ENCODE measurements around the gene ANKRD55. TPM values are rescaled to one million over a fixed set of nuclear protein-coding genes. Genes with fewer than 3 reads are reported as not detected.
"Not testable (repeated sequence)": the region's sequence is repeated elsewhere in the genome, so short reads cannot be mapped to it uniquely, and the experiment has no call there.

Gene ANKRD55
- total RNA-seq, 1 experiment from 2014 or later = not detected

DNA sequence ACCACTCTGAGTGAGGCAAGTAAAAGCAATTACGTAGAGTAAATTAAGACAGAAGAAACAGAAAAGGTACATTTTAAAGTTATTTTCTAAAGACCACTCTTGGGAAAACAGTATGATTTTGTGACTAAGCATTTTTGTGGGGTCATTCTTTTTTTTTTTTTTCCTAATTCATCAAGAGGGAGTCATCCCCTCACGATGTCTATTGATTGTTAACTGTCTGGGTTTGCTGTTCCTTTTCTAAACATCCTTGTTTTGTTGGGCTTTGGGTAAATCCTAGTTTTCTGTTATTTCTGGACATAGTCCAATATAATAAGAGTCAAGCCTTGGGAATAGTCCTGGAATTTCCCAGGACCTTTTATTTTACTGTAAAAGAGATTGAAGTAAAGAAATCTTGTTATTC, 63.8 kb downstream of the ANKRD55 start:
- DNase-seq (ENCODE audit: low read depth) = peak; percentile 36

DNA sequence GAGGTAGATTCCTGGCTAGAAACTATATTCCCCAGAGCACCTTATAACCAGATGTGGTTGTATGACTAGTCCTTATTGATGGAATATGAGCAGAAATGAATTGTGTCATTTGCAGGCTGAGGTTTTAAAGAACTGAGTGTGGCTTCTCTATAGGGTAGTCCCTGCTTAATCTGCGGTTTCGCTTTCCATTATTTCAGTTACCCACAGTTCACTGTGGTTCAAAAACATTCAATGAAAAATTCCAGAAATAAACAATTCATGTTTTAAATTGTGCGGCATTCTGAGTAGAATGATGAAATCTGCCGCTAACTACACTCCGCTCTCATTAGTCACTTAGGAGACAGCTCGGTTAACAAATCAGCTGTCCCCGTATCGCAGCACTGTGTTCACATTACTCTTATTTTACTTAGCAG, 65.1 kb downstream of the ANKRD55 start:
- peak; percentile 87 for DNase-seq (ENCODE audit: low read depth)

- peak; percentile 75 for DNase-seq (ENCODE audit: low read depth)
These were observed 65.6 kb downstream of the ANKRD55 start for GRCh38 chr5:56167519-56167918.

- no peak for DNase-seq (ENCODE audit: low read depth)
These were observed 66.3 kb downstream of the ANKRD55 start for GRCh38 chr5:56166671-56167385.

DNA sequence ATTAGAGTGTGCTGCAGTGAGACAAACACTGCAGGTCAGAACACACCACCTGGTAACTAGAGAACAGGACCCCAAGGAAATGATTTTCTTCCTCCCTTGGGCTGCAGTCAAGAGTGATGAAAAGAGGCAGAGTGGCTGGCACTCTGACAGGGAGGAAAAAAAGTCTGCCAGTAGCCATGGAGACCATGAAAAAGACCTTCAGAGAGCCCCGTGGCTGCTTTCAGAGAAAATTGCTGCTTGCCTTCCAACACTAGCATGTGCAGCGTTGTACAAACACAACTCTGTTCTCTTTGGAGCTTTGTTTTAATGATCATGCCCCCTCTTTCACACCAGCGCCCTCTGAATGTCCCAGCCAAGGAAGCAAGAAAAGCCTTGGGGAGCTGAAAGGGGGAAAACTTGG, 68.8 kb downstream of the ANKRD55 start:
- no peak for DNase-seq (ENCODE audit: low read depth)

DNA sequence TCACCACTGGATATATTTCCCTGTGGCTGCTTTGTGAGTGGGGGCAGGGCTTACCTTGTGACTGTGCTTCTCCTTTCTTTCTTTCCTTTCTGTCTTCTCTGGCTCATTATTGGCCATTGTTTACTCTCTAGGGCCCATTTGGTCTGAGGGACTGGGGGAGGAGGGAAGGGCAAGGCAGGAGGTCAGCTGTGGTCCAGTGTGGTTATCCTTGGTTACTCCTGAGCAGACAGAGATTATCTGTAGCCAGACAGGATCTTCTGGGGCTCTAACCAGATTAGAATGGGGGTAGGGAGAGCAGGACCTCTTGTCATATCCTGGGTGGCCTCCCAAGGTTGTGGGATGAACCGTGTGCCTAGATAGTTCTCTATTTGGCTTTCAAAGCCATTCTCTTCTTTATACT, 71.2 kb downstream of the ANKRD55 start:
- DNase-seq (ENCODE audit: low read depth) = no peak

- DNase-seq (ENCODE audit: low read depth) = peak; percentile 13
These were observed 71.7 kb downstream of the ANKRD55 start for GRCh38 chr5:56161439-56161823.

- DNase-seq (ENCODE audit: low read depth) = no peak
These were observed 72.2 kb downstream of the ANKRD55 start for GRCh38 chr5:56160723-56161438.

DNA sequence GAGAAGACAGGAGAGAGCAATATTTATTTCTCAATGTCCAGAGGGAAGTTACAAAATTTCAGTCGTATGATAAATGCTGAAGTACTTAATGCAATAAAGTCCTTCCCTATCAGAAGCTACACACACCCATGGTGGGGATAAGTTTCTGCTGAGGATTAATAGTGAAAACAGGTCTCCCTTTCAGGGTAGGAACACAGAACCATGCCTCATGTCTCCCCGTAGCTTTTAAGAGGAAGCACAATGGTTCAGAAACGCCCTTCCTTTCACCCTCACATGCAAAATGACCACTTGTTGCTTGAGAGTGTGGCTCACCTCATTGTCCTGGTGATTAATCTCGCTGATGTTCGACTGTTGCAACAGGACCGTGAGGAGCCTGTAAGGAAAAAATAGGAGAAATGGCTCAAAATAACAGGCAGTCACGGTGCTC, 73.6 kb downstream of the ANKRD55 start:
- no peak for DNase-seq (ENCODE audit: low read depth)

DNA sequence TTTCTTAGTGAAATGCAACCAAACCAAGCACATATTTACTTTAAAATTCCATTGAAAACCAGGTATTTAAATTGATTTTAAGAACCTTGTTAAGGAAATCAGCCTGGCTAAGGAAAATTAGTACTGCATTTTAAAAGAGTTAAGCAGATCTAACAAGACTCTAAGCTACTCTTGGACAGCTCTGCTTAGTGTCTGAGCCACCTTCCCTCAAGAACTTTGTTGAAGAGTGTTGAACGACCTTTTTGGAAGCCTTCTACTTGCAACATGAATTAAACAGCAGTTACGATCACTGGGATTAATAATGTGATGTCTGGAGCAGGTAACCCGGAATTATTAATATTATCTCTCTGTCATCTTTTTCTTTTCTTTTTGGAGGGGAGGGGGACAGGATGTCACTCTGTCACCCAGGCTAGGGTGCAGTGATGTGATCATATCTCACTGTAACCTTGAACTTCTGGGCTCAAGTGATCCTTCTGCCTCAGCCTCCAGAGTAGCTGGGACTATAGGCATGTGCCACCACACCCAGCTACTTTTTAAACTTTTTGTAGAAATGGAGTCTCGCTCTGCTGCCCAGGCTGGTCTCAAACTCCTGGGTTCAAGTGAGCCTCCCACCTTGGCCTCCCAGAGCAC, 74.7 kb downstream of the ANKRD55 start:
- DNase-seq (ENCODE audit: low read depth) = no peak

DNA sequence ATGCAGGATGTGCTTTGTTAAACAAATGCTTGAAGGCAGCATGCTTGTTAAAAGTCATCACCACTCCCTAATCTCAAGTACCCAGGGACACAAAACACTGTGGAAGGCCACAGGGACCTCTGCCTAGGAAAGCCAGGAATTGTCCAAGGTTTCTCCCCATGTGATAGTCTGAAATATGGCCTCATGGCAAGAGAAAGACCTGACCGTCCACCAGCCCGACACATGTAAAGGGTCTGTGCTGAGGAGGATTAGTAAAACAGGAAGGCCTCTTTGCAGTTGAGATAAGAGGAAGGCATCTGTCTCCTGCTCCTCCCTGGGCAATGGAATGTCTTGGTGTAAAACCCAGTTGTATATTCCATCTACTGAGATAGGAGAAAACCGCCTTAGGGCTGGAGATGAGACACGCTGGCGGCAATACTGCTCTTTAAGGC, 75.9 kb downstream of the ANKRD55 start:
- DNase-seq (ENCODE audit: low read depth) = not testable (repeated sequence)

DNA sequence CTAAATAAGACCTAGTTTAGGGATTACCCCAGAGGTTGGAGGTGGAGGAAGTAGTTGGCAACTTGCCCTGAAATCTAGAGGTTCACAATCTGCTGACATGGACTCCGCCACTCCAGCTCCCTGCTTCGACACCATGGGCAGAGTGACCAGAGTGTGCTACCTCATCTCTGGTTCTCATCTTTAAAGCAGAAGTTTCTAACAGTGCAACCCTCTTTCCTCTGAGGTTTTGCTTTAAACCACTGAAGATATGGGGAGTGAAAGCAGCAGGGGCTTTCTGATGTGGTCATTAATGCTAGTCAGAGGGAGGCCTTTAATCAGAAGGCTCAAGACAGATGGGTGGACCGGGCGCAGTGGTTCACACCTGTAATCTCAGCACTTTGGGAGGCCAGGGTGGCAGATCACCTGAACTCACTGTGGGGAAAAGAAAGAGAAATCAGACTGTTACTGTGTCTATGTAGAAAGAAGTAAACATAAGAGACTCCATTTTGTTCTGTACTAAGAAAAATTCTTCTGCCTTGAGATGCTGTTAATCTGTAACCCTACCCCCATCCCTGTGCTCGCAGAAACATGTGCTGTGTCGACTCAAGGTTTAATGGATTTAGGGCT, 76.4 kb downstream of the ANKRD55 start:
- DNase-seq (ENCODE audit: low read depth) = not testable (repeated sequence)

DNA sequence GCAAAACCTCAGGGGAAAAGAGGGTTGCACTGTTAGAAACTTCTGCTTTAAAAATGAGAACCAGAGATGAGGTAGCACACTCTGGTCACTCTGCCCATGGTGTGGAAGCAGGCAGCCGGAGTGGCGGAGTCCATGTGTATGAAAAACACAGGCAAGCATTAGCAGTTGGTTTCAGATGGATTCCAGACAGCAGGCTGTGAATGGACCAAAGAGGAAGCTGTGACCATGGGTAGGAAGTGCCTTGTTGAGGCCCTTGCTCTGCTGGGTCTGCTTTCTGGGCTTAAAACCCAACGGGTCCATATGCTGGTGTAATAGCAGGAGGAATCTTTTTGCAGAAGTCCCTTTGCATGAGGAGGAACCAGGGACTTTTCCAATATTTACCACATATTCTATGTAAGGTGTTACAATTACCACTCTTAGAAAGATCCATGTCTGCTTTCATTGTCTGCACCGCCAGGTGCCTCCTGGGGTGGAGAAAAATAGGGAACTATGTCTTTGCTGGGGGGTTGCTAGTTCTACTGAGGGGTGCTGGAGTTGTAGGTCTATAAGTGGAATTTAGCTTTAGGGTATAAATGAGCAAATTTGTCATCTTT, 77.0 kb downstream of the ANKRD55 start:
- no peak for DNase-seq (ENCODE audit: low read depth)

GRCh38 chr5:56154732-56155484, 78.2 kb downstream of the ANKRD55 start:
- DNase-seq (ENCODE audit: low read depth) = no peak

- no peak for DNase-seq (ENCODE audit: low read depth)
These were observed 80.7 kb downstream of the ANKRD55 start for GRCh38 chr5:56152437-56152836.

DNA sequence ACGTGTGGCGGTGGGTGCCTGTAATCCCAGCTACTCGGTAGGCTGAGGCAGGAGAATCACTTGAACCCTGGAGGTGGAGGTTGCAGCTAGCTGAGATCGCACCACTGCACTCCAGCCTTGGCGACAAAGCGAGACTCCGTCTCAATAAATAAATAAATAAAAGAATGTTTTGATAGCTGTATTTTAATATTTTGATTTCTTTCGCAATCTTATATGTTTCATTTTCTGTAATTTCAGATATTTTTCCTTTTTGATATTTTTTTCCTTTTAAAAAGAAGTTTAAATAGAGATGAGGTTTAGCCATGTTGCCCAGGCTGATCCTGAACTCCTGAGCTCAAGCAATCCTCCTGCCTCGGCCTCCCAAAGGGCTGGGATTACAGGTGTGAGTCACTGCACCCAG, 82.4 kb downstream of the ANKRD55 start:
- DNase-seq (ENCODE audit: low read depth) = not testable (repeated sequence)

DNA sequence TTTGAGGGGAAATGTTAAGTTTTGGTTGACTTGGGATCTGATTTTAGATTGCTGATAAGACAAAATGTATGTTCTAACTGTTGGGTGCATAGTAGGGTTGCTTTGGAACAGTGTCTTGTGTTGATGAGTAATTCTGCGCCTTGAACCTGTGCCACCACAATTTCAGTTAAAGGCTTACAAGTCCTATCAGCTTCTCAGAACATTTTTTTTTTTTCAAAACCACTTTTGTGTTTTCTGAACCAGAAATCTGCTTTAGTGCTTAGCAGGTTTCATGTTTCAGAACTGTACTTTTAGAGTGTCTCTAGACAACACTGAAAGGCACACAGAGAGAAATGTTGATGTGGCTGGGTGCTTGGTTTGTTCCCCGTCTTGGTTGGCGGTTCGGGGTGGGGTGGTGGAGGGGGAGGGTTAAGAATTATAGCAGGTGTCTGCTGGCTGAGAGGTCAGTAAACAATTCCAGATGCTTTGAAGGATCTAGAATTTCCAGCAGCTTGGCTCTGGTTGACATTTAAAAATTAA, 84.6 kb downstream of the ANKRD55 start:
- DNase-seq (ENCODE audit: low read depth) = no peak

GRCh38 chr5:56147659-56148230, 85.4 kb downstream of the ANKRD55 start:
- no peak for DNase-seq (ENCODE audit: low read depth)

- DNase-seq (ENCODE audit: low read depth) = no peak
These were observed 86.0 kb downstream of the ANKRD55 start for GRCh38 chr5:56147106-56147505.

DNA sequence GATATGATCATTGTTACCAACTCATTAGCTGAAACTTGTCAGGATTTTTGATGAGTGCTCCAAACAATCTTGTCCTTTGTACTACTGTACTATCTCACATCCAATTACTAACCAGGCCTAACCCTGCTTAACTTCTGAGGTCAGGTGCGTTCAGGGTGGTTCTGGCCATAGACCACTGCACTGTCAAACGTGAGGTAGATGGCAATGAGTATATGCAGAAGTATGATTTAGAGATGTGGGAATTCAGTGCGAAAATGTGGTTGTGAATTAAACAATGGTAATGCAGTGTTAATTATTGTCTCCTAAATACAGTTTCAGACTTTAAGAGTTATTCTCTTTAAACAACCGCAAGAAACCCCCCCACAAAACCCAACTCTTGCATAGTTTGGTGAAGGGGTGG, 86.5 kb downstream of the ANKRD55 start:
- DNase-seq (ENCODE audit: low read depth) = no peak

DNA sequence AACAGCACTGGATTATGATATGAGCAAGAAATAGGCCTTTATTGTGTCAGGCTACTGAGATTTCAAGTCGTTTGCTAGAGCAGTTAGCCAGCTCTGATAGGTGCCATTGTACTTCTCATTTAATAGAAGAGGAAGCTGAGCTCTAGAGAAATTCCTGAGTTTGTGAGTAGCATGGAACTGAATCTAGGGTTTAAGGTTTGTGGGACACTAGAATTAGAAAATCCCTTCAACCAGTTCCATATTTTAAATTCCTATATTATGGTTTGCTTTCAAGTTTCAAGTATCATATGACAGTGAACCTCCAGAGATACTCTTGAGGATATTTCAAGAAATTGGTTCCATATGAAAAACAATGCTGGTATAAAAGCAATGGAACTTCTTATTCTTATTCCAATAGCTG, 87.6 kb downstream of the ANKRD55 start:
- DNase-seq (ENCODE audit: low read depth) = no peak

Data from Daoy (cell line).